NB4 (cell line): ENCODE measurements around the gene TAAR1.

ENCODE experiments used
- CTCF ChIP-seq: IDR thresholded peaks from one replicate; pipeline ENCODE4 v1.5.1; 2012; ENCODE audit warnings: low read depth, low read length
- MAX ChIP-seq: IDR thresholded peaks from 2 replicates; pipeline ENCODE4 v1.6.1; 2011; ENCODE audit warnings: low read depth, low read length
- MYC ChIP-seq: IDR thresholded peaks from 2 replicates; pipeline ENCODE4 v1.6.1; 2011; ENCODE audit warnings: low read depth, low read length

- TF ChIP-seq CTCF = no peak
- no peak for TF ChIP-seq MAX
- no peak for TF ChIP-seq MYC
Observed at GRCh38 chr6:132686531-132686930, 27.5 kb upstream of the TAAR1 start.
